Esophagus squamous epithelium (tissue), 5 donors: Measurements from ENCODE around the gene STARD13. TPM values are rescaled to one million over a fixed set of nuclear protein-coding genes. Genes with fewer than 3 reads are reported as not detected.

Source experiments
- DNase-seq: peaks from one replicate; lab custom pipeline; 2025; lab: John Stamatoyannopoulos, UW
- H3K27ac ChIP-seq, 4 donors: fragments of 200-600 bp; sonication (generic); one replicate each; pipeline ENCODE4 v1.5.1; 2016 to 2019; ENCODE audit warnings: mild to moderate bottlenecking in 1 of 4
- H3K27me3 ChIP-seq, 4 donors: fragments of 200-600 bp; sonication (generic); 1 replicate in 3 of 4; 2 replicates in 1 of 4; pipeline versions ENCODE4 v1.5.1 to v1.6.0; 2017 to 2021; ENCODE audit warnings: antibody characterized with exemption in 1 of 4
- H3K36me3 ChIP-seq, 3 donors: fragments of 200-600 bp; sonication (generic); one replicate each; pipeline ENCODE4 v1.5.1; 2016 to 2019
- H3K4me1 ChIP-seq, 3 donors: fragments of 200-600 bp; sonication (generic); one replicate each; pipeline ENCODE4 v1.5.1; 2017 to 2019
- H3K4me3 ChIP-seq, 4 donors: fragments of 200-600 bp; sonication (generic); 1 replicate in 3 of 4; 2 replicates in 1 of 4; pipeline ENCODE4 v1.5.1; 2016 to 2019; ENCODE audit warnings: mild to moderate bottlenecking in 2 of 4, moderate library complexity in 1 of 4
- H3K9me3 ChIP-seq, 3 donors: fragments of 200-600 bp; sonication (generic); one replicate each; pipeline ENCODE4 v1.5.1; 2016 to 2019
- CTCF ChIP-seq, 6 experiments: fragments of 450-650 bp in 4 of 6; fragments of 200-600 bp in 2 of 6; sonication (generic) in 2 of 6; IDR thresholded peaks; one replicate each; pipeline ENCODE4 v1.5.1; 2016 to 2019; ENCODE audit warnings: antibody characterized with exemption in 6 of 6, mild to moderate bottlenecking in 4 of 6, moderate library complexity in 4 of 6
- POLR2A ChIP-seq, 4 donors: fragments of 450-650 bp; IDR thresholded peaks; one replicate each; pipeline ENCODE4 v1.6.1; 2017; ENCODE audit warnings: antibody characterized with exemption in 4 of 4, mild to moderate bottlenecking in 4 of 4, moderate library complexity in 3 of 4
- WGBS, 2 donors: methylation state at CpG; one replicate each; pipeline ENCODE4 v1.1.5; 2018; 5-methylcytosine and 5-hydroxymethylcytosine counted together
- intact Hi-C: fragments of 100-400 bp; cut with DNase I; formaldehyde crosslinking; loops from one replicate; pipeline ENCODE4 v1.15.0; 2022
- total RNA-seq, 4 donors: library from RNA; depleted of rRNA; stranded (reverse); fragments of >200 nt; gene quantifications; one replicate each; pipeline ENCODE4 v1.1.0, GENCODE V29; 2016
- donor health status: DM: yes; HTN: yes; CAD: no.

Gene STARD13
- total RNA-seq, 4 donors from 2014 or later = 1.3 to 18.7 (median 4.4) TPM

GRCh38 chr13:33286128-33286527 lies 573 bp upstream of the STARD13 start:
- H3K4me3 ChIP-seq = peak overlapping the region; percentile 31 to 75 (median 64)

GRCh38 chr13:33284916-33285315 lies 639 bp downstream of the STARD13 start:
- intact Hi-C loops = no loop called here
- H3K36me3 ChIP-seq = no peaks in the 10 kb centered on the region

More at GRCh38 chr13:33286128-33286527, 573 bp upstream of the STARD13 start:
- peaks cover 3 to 45% (median 4%) of the 10 kb centered on the region in 3 donors for H3K4me1 ChIP-seq
- WGBS, 2 donors = 13 to 15% methylated on average over 5 of the region's 5 CpGs
- H3K36me3 ChIP-seq = no peaks in the 10 kb centered on the region
- no peaks in the 10 kb centered on the region for H3K9me3 ChIP-seq
- H3K27ac ChIP-seq = peak overlapping the region; percentile 71 to 95 (median 92)
- TF ChIP-seq POLR2A (IDR thresholded peaks at IDR 0.05) (no peak), CTCF (IDR thresholded peaks at IDR 0.05) (no peak)
- peaks cover 0 to 3% (median 0%) of the 10 kb centered on the region in 4 donors for H3K27me3 ChIP-seq
- intact Hi-C loops = no loop called here
- no peak for DNase-seq

GRCh38 chr13:33284031-33284430 lies 1.5 kb downstream of the STARD13 start:
- H3K4me3 ChIP-seq = peak overlapping the region; percentile 31 to 75 (median 64)
- intact Hi-C loops = no loop called here
- H3K27ac ChIP-seq = peak overlapping the region in 3 of 4 donors; percentile 36 to 95 (median 92)
- peaks cover 0 to 3% (median 0%) of the 10 kb centered on the region in 4 donors for H3K27me3 ChIP-seq
- H3K4me1 ChIP-seq = peaks cover 13 to 66% (median 14%) of the 10 kb centered on the region in 3 donors
- TF ChIP-seq CTCF (IDR thresholded peaks at IDR 0.05) = no peak
- no peak for TF ChIP-seq POLR2A (IDR thresholded peaks at IDR 0.05)
- H3K36me3 ChIP-seq = no peaks in the 10 kb centered on the region
- 49 to 52% methylated on average over 1 of the region's 1 CpG for WGBS, 2 donors
- no peaks in the 10 kb centered on the region for H3K9me3 ChIP-seq
- no peak for DNase-seq

More at GRCh38 chr13:33284916-33285315, 639 bp downstream of the STARD13 start:
- peak overlapping the region; percentile 31 to 75 (median 64) for H3K4me3 ChIP-seq
- TF ChIP-seq POLR2A (IDR thresholded peaks at IDR 0.05) = no peak
- TF ChIP-seq CTCF (IDR thresholded peaks at IDR 0.05) = no peak
- H3K27ac ChIP-seq = peak overlapping the region; percentile 71 to 95 (median 92)
- H3K27me3 ChIP-seq = peaks cover 0 to 3% (median 0%) of the 10 kb centered on the region in 4 donors
- peaks cover 6 to 57% (median 8%) of the 10 kb centered on the region in 3 donors for H3K4me1 ChIP-seq
- no peak for DNase-seq
- H3K9me3 ChIP-seq = no peaks in the 10 kb centered on the region
- WGBS, 2 donors = 7 to 9% methylated on average over 6 of the region's 6 CpGs

- Histone ChIP-seq H3K9me3 (no peaks in the 10 kb centered on the region), H3K36me3 (no peaks in the 10 kb centered on the region), H3K27me3 (peaks cover 0 to 3% (median 0%) of the 10 kb centered on the region in 4 donors), H3K27ac (peak overlapping the region; percentile 3 to 95 (median 68)), H3K4me1 (peaks cover 13 to 73% (median 16%) of the 10 kb centered on the region in 3 donors), H3K4me3 (peak overlapping the region in 2 of 4 donors; percentile 62 to 75)
- intact Hi-C loops = no loop called here
- TF ChIP-seq POLR2A (IDR thresholded peaks at IDR 0.05) = no peak
- TF ChIP-seq CTCF (IDR thresholded peaks at IDR 0.05) = no peak
- WGBS, 2 donors = 30 to 64% methylated on average over 1 of the region's 1 CpG
- DNase-seq = no peak
Measured at GRCh38 chr13:33283195-33283911, 2.2 kb downstream of the STARD13 start.

- DNase-seq = no peak
- Histone ChIP-seq H3K27ac (peak overlapping the region in 3 of 4 donors; percentile 17 to 95 (median 92)), H3K36me3 (no peaks in the 10 kb centered on the region), H3K27me3 (no peaks in the 10 kb centered on the region), H3K9me3 (no peaks in the 10 kb centered on the region), H3K4me3 (peak overlapping the region in 1 of 4 donors; percentile 75), H3K4me1 (peaks cover 13 to 81% (median 17%) of the 10 kb centered on the region in 3 donors)
- WGBS, 2 donors = 52 to 67% methylated on average over 2 of the region's 2 CpGs
- intact Hi-C loops = no loop called here
- TF ChIP-seq CTCF (IDR thresholded peaks at IDR 0.05) = no peak
- no peak for TF ChIP-seq POLR2A (IDR thresholded peaks at IDR 0.05)
Measured at GRCh38 chr13:33281951-33282595, 3.5 kb downstream of the STARD13 start.
